NOMO-1 treated with dmso at 0.1 percent for 144 hours (cell line): ENCODE results near the gene ALAS1.

Experiments
- DNase-seq: peaks from one replicate; lab custom pipeline; 2025; ENCODE audit not compliant: unreplicated experiment; lab: John Stamatoyannopoulos, UW

Gene ALAS1

DNA sequence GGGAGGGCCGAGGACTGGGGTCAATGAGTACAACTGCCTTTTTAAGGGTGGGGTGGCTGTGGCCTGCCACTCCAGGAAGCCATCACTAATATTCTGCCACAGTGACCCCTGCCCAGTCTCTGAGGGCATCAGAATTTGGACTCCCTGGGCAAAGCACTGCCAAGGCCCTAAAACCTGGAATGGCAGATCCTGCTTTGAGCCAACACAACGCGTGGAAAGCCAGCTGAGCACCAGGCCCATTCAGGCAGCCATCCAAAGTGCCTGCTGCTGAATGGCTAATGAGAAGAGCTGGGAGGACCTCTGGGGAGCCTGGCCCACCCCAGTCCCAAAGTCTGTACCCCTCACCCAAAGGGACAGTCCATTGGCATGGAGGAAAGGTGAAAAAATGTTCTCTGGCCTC lies 36.0 kb downstream of the ALAS1 start:
- no peak for DNase-seq

DNA sequence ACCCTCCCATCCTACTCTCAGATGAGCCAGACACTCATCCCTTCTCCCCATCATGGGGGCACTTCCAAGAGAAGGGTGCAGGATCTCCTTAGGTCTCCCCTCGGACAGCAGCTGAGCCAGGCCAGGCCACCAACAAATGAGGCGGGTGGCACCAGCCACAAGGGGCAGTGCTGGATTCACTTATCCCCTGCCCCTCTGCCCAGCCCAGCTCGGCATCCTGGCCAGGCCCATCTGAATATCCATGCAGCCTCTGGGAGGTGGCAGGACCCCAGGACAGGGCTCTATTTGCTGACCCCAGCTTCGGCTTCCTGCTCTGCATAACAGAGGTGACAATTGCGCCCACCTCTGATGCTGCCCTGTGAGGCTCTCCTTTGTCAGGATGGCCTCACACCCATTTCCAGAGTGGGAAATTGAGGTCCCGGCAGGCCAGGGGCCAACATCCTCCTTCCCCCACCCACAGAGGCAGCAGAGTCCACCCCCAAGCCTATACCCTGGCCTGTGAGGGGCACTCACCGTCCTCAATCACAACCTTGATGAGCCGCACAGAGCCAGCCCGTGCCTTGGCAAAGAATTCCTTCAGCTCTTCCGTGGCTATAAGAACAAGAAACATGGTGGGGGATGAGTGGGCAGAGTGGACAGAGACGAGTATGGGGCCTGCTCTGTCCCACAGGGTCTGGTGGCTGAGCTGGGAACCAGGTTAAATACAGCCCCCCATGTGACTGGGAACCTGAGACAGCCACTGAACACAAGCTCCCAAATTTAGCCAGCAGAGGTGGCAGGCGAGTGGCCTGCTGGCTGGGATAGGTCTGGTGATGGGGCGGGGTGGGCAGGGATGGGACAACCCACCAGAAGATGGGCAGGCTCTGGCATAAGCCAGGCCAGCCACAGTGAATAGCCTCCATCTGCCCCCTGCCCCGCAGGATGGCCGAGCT lies 36.8 kb downstream of the ALAS1 start:
- DNase-seq: no peak

DNA sequence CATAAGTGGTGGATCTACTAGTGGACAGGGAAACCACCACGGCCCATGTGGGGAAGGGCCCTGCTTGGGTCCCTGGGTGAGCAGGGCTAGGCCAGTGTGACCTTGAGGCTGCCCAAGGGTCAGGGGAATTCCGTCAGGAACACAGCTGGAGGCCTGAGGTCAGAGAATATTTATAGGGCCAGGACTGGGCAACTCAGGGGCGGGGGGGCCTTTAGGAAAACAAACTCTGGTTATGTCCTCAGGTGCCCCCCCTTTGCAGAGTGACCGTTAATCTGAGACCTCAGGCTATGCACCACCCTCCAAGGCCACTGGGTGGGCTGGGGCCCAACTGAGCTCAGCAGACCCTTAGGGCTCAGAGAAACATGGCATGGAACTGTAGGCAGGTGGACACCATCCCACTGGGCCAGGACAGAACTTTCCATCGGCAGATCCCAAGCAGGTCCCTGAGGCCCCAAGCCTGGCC lies 38.5 kb downstream of the ALAS1 start:
- no peak for DNase-seq

DNA sequence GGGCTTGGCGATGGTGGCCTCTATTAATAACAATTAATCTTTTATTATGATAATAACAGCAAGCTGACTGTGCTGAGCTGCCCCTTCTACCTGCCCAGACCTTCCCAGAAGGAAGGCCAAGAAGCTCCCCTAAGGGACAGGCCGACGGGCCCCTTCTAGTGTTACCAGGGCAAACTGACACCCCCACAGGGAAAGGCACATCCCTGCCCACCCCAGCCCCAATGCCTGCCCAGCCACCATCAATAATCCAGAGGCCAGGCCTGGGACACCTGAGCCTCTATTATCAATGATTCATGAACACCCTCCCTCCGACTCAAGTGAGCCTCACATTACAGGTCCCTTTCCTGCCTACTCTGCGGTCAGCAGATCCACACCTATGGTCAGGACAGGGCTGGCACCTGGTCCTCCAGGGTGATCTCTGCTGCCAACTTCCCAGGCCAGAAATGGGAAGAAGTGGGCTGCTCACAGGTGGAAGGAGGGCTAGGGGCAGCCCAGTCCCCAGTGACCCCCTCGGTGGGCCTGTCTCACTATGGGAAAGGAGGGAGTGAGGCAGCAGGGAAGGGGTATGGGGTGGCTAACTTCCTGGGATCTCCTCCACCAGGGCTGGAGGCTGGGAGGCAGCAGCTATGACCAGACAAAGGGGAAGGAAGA lies 39.2 kb downstream of the ALAS1 start:
- no peak for DNase-seq

DNA sequence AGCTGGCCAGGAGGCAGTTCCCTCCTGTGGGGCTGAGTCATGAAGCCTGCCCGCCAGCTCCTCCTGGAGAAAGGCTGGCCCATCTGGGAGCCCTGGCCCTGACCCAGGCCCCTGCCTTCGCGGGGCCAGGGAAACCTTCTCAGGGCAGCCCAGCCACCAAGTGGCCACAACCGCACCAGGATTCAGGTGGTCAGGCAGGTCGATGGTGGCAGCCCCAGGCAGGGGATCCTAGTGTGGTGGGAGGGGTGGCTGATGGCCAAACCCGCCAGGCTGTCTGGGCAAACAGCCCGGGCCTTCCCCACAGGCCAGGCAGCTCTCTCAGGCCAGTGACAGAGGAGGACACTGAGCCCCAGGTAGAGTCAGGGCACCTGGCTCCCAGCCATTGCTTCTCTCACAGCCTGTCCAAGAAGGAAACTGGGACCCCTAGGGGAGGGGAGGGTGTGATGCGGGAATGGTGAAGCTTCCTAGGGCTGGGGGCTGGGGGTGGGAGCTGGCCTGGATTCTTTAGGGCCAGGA lies 39.8 kb downstream of the ALAS1 start:
- DNase-seq: no peak

DNA sequence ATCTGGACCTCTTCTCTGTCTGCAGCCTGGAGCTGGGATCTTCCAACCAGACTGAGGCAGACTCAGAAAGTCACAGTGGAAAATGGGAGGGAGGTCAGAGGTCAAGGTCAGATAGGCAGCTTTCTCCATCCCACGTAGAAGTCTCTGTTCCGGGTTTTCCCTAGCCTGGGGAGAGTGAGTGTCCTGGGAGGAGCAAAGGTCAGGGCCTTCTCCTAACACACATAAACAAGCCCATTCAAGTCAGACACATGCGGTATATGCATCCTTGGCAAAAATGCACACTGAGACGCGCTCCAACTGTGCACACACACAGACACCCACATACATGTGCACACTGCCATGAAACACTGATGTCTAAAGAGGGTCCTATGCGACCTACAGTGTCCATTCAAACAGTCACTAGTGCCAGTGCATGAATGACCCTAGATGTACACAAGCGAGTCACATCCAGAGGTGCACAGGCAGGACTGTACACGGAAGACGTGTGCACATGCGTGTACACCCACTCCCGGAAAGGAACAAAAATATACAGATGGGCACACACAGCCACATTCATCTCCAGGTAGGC lies 40.3 kb downstream of the ALAS1 start:
- DNase-seq: no peak

DNA sequence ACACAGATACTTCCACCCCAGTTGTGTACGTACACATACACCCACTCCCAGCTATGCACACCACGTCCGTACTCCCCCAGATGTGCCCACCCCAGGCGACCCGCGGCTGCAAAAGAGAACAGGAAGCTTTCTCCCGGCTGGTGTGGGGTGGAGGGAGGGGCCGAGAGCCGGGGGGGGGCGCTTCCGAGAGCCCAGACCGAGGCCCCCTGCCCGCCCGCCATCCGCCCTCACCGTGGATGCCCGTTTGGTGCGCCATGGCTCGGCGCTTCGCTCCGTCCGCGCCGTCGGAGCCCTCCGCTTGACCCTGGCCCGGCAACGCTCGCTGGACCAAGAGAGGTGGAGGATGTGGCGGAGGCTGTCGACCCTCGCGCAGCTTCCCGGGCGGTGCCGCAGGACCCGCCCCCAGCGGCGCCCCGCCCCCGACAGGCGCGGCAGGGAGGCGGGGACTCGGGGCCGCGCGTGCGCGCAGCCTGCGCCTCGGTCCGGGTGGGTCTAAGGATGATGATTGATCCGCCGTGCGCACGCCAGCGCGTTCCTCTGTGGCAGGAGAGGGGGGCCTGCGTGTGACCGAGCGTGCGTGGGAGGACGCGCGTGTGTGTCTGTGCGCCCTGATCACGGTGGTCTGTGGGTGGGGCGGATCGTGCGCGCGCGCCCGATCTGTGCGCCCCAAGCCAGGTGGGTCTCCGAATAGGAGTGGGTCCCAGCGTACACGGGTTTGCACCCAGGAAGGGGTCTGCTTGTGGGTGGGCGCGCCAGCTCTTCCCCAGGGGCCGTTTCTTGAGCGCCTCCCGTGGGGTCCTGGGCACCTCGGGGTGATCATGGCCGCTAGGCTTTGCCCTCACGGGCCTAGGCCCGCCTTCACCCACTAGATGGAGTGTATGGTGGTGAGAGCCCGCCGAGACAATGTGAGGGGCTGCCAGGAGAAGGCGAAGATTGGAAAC lies 41.1 kb downstream of the ALAS1 start, which contains the start of gene TWF2:
TWF2 (minus strand) TSS at position 398 of the 941 bp plus-strand sequence; CDS start at position 256, 142 bp downstream.
- peak; percentile 64 for DNase-seq

DNA sequence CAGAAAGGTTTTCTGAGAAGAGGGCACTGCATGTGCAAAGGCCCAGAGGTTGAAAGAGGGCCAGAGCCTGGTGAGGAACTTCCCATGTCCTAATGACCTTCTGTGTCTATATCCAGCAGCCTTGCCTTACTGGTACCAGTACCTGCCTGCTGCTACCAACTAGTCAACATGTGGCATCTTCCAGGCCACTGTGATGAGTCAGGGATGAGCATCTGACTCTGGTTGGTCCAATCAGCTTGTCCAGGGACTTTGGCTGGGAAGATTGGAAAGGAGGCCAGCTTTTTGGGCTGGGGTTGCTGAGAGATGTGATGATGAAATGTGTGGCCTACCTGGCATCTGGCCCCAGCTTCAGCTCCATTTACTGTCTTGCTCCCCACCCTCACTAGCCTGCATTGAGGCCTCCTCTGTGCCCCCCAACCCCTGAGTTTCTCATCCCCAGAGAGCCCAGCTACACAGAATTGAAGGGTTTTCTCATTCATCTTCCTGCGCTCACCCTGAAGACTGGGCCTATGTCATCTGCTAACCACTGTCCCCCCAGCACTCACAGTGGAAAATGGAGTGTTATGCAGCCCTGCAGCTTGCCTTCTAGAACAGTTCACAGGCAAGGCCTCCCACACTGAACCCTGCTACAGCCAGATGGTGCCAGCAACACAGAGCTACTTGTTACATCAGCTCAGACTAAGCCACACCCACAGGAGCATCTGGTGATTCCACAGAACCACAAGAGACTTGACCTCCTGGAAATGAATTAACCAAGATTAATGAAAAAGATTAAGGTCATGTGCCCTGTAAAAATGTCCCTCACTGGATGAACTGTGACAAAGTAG lies 42.3 kb downstream of the ALAS1 start:
- no peak for DNase-seq

DNA sequence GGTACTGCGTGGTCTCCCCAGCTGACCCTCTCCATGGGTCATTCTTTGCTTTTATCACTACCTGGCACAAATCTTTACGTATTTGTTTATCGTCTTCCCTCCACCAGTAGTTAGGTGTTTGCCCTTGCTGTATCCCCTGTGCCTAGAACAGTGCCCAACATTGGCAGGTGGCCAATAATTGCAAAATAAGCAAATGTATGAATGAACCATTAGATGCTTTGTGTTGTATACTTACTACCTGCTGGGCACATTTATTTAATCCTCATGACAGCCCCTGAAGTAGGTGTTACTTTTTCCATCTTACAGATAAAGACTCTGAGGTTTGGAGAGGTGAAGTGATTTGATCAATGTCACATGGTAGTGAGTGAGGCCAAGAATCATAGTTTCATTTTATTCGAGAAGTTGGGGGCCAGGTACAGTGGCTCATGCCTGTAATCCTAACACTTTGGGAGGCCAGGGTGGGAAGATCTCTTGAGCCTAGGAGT lies 43.0 kb downstream of the ALAS1 start:
- DNase-seq: no peak

DNA sequence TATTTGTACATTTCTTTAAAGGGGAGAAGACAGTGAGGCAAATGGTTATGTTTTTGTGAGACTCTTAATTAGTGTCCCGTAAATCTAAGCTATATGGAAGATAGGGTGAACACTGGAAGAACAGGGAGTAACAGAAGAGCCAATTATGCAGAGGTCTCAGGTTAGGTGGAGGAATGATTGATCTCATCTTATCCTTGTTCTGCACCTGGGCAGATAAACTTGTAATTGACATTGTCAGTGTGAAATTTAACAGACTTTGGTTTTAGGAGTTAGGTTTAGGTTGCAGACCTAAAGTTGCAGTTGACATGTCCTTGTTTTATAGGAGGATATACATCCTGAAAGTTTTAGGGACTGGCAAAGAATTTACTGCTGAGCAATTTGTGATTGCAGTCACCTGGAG lies 44.1 kb downstream of the ALAS1 start:
- DNase-seq: no peak

DNA sequence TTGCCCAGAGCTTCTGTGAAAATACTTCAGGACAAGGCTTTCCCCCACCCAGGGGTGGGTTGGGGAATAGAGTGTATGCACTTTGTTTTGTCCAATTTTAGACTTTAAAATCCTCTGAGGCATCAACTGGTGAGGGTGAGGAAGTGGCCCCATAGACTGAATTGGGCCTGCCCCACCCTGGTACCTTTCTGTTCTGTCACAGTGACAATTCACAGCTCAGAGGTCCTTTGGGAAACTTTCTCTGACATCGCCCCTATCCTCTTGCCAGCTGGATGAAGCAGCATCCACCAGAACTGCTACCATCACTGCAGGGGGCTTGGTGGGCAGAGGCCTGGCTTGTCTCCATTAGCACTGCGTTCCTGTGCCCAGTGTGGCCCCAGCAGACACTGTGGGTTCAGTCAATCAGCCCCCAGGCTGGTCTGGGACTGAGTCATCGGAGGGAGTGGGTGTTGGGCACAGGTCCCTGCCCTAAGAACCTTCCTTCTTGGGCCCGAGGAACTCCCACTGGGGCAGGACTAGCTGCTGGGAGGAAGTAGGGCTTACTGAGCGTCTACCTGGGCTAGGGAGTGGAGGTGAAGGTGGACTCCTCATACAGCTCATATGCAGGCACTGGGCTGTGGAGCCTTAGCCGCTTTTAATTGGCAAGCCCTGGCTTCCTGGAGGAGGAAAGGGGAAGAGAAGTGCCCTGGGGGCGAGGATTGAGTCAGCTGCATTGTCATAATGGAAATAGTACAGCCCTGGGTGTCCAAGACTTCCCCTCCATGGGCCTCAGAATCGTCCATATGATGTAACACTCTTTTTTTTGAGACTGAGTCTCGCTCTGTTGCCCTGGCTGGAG lies 46.0 kb downstream of the ALAS1 start:
- DNase-seq: peak; percentile 80

DNA sequence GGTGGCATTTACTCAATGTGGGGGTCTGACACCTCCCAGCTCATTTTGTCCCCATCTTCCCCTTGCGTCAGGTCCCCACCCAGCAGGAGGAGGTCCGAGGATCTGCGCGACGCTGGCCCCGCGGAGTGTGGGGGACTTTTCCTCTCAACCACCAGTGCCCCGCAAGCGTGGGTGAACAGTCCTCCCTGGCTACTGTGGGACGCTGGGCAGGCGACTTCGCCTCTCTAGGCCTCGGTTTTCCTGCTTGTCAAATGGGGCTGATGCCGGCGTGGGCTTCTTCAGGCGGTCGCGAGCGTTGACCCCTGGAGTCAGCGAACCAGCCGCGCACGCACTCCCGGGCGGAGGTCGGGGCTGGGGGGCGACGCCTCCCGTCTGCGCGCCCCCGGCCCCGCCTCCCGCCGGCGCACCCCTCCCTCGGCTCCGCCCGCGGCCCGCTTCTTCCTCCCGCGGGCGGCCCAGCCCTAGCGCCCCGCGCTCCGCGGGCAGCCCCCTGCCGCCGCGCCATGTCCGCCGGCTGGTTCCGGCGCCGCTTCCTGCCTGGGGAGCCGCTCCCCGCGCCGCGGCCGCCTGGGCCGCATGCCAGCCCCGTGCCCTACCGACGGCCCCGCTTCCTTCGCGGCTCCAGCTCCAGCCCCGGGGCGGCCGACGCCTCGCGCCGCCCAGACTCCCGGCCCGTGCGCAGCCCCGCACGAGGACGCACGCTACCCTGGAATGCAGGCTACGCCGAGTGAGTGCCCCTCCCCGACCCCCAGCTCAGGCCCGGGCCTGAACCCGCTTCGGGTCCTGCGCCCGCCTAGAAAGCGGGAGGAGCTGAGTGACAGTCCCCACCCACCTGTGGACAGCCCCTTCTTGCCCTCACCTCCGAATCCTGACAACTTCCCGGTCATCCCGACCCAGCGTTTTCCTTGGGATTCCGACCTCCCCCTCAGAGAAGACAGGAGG lies 47.6 kb downstream of the ALAS1 start, which contains the start of gene PPM1M:
PPM1M (plus strand) TSS at position 438 of the 942 bp plus-strand sequence; CDS start at position 504, 66 bp downstream.
- no peak for DNase-seq

DNA sequence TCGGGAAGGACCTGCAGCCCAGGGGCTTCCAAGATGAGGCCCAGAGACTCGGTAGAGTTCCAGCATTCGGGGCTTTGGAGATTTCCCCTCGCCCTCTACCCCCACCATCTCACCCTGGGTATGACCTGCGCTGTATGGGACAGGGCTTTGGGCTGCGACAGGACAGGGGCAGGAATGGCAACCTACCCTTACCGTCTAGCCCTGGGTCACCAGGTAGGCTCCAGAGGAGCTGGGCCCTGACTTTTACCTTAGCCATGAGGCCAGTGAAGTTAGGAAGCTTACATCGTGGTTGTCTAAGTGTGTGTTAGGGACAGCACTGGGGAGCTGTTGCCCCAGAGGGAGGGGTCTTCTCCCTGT lies 48.3 kb downstream of the ALAS1 start:
- no peak for DNase-seq

DNA sequence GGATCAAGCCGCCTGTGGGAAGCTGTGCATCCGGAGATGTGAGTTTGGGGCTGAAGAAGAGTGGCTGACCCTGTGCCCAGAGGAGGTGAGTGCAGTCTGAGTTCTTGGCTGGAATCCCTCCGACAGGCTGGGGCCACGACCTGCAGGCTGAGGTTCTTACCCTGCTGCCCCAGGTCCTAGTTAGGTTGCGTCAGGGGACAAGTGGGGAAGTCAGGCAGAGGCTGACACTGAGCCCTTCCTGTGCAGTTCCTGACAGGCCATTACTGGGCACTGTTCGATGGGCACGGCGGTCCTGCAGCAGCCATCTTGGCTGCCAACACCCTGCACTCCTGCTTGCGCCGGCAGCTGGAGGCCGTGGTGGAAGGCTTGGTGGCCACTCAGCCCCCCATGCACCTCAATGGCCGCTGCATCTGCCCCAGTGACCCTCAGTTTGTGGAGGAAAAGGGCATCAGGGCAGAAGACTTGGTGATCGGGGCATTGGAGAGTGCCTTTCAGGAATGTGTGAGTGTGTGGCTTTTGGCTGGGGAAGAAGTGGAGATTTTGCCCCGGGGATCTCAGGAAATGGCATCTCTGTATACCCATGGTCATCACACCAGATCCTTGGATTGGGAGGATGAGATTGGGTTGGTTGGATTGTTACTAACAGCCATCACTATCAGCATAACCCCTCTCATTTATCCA lies 48.9 kb downstream of the ALAS1 start:
- DNase-seq: no peak

DNA sequence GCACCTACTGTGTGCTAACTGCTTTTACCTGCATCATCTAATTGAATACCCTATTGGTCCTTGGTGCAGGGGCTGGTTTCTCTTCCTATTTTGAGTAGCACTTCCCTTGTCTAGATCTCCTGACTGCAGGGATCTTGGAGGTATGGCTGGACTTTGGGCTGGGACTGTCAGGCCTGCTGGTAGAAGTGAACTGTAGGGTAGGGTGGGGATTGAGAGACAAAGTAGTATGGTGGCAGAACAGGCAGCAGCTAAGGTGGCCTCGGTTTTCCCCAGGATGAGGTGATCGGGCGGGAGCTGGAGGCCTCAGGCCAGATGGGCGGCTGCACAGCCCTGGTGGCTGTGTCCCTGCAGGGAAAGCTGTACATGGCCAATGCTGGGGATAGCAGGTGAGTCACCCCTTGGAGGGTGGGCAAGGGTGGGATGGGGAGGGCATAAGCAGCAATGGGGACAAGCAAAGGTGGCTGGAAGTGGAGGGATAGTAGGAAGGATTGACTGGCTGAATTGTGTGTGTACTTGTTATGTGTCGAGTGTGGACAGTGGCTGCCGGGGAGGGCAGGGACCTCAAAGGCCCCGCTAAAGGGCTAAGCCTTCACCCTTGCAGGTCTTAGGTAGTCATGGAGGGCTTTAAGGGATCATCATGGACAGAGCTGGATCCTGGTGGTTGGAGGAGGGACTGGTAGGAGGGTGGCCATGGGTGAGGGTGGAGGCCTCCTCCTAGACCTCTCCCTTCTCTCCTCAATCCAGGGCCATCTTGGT lies 49.6 kb downstream of the ALAS1 start:
- no peak for DNase-seq

DNA sequence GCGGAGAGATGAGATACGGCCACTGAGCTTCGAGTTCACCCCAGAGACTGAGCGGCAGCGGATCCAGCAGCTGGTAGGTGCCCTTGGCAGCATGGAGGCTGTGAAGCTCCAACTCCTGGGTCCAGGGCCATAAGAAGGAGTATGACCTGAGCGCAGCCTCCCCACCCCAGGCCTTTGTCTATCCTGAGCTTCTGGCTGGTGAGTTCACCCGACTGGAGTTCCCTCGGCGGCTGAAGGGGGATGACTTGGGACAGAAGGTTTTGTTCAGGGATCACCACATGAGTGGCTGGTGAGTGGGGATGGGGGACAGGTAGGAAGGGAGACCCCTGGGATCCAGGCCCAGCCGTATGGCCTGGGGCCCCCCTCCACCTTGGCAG lies 50.2 kb downstream of the ALAS1 start:
- DNase-seq: no peak
